HepG2 (cell line): ENCODE results near the gene ANKRD42. TPM values are rescaled to one million over a fixed set of nuclear protein-coding genes. Genes with fewer than 3 reads are reported as not detected.

ENCODE experiments used
- AGO1 ChIP-seq: fragments of 200-400 bp; formaldehyde crosslinking; IDR thresholded peaks from 2 replicates; pipeline ENCODE4 v1.6.1; 2017; ENCODE audit warnings: mild to moderate bottlenecking, low read depth, low read length, moderate library complexity; ENCODE audit not compliant: poor library complexity, severe bottlenecking
- BORCS8-MEF2B ChIP-seq: sonication (generic); formaldehyde crosslinking; IDR thresholded peaks from 2 replicates; pipeline ENCODE4 v1.8.0; 2022; ENCODE audit warnings: mild to moderate bottlenecking, missing genetic modification reagents
- DNMT1 ChIP-seq: sonication (generic); formaldehyde crosslinking; IDR thresholded peaks from 2 replicates; pipeline ENCODE4 v1.5.1; 2020; ENCODE audit warnings: mild to moderate bottlenecking, missing genetic modification reagents
- FLYWCH1 ChIP-seq: sonication (generic); formaldehyde crosslinking; IDR thresholded peaks from 2 replicates; pipeline ENCODE4 v1.8.1; 2023; ENCODE audit warnings: mild to moderate bottlenecking, missing genetic modification reagents
- FOXJ3 ChIP-seq: sonication (generic); formaldehyde crosslinking; IDR thresholded peaks from 2 replicates; pipeline ENCODE4 v1.4.0; 2020; ENCODE audit warnings: missing genetic modification reagents, mild to moderate bottlenecking, borderline replicate concordance
- IKZF1 ChIP-seq: fragments of 450-650 bp; IDR thresholded peaks from 2 replicates; pipeline ENCODE4 v1.7.1; 2016
- KDM2A ChIP-seq: sonication (generic); formaldehyde crosslinking; IDR thresholded peaks from 2 replicates; pipeline ENCODE4 v1.4.0; 2020; ENCODE audit warnings: low read depth, missing genetic modification reagents, borderline replicate concordance
- MED13 ChIP-seq: sonication (generic); formaldehyde crosslinking; IDR thresholded peaks from 2 replicates; pipeline ENCODE4 v1.5.0; 2020; ENCODE audit warnings: missing genetic modification reagents
- MIER3 ChIP-seq: IDR thresholded peaks from 2 replicates; pipeline ENCODE4 v1.6.1; 2016; ENCODE audit warnings: missing compliant biosample characterization, borderline replicate concordance
- NFYB ChIP-seq: sonication (generic); formaldehyde crosslinking; IDR thresholded peaks from 2 replicates; pipeline ENCODE4 v1.4.0; 2020; ENCODE audit warnings: missing genetic modification reagents
- SNAPC4 ChIP-seq: sonication (generic); formaldehyde crosslinking; IDR thresholded peaks from 2 replicates; pipeline ENCODE4 v1.4.0; 2020; ENCODE audit warnings: mild to moderate bottlenecking, missing genetic modification reagents
- SUZ12 ChIP-seq: fragments of 150-350 bp; IDR thresholded peaks from 2 replicates; pipeline ENCODE4 v1.6.1; 2014; ENCODE audit warnings: low read depth, low read length
- TSC22D2 ChIP-seq: sonication (generic); formaldehyde crosslinking; IDR thresholded peaks from 2 replicates; pipeline ENCODE4 v1.5.1; 2020; ENCODE audit warnings: missing genetic modification reagents, mild to moderate bottlenecking, borderline replicate concordance
- WIZ ChIP-seq: sonication (generic); formaldehyde crosslinking; IDR thresholded peaks from 2 replicates; pipeline ENCODE4 v1.5.1; 2020; ENCODE audit warnings: mild to moderate bottlenecking, missing genetic modification reagents
- ZFY ChIP-seq: sonication (generic); formaldehyde crosslinking; IDR thresholded peaks from 2 replicates; pipeline ENCODE4 v1.4.0; 2020; ENCODE audit warnings: missing genetic modification reagents
- ZNF136 ChIP-seq: sonication (generic); formaldehyde crosslinking; IDR thresholded peaks from 2 replicates; pipeline ENCODE4 v1.8.1; 2022; ENCODE audit warnings: low read depth, mild to moderate bottlenecking, moderate library complexity, missing genetic modification reagents
- ZNF253 ChIP-seq: sonication (generic); formaldehyde crosslinking; IDR thresholded peaks from 2 replicates; pipeline ENCODE4 v1.8.0; 2022; ENCODE audit warnings: mild to moderate bottlenecking, missing genetic modification reagents, borderline replicate concordance
- ZNF879 ChIP-seq: sonication (generic); formaldehyde crosslinking; IDR thresholded peaks from 2 replicates; pipeline ENCODE4 v1.8.1; 2023; ENCODE audit warnings: missing genetic modification reagents
- polyA plus RNA-seq, 8 experiments: library from polyadenylated mRNA; depleted of rRNA in 3 of 8; stranded (reverse) in 7 of 8; unstranded in 1 of 8; fragments of >200 nt; fragmentation: Illumina TruSeq in 4 of 8; extraction: Trizol in 4 of 8; gene quantifications; 2 replicates each; pipeline versions ENCODE4 v1.2.1 to v1.2.3, GENCODE V29; 2011 to 2016; ENCODE audit warnings: low read depth in 4 of 8, missing spikeins in 1 of 8, mixed read lengths in 1 of 8; ENCODE audit not compliant: insufficient read depth in 1 of 8
- total RNA-seq, 5 experiments: library from RNA; depleted of rRNA; stranded (reverse); fragments of >200 nt; fragmentation: Illumina TruSeq; extraction: Trizol; gene quantifications; 2 replicates each; pipeline ENCODE4 v1.2.3, GENCODE V29; 2016; ENCODE audit warnings: low read depth in 1 of 5
- TF ChIP-seq, protein P1 (sequence below): sonication (generic); formaldehyde crosslinking; IDR thresholded peaks from 2 replicates; pipeline ENCODE4 v1.4.0; 2020; ENCODE audit warnings: missing genetic modification reagents
- TF ChIP-seq, protein P2 (sequence below): sonication (generic); formaldehyde crosslinking; IDR thresholded peaks from 2 replicates; pipeline ENCODE4 v1.5.1; 2020; ENCODE audit warnings: mild to moderate bottlenecking, missing genetic modification reagents, moderate library complexity
- TF ChIP-seq, protein P3 (sequence below): sonication (generic); formaldehyde crosslinking; IDR thresholded peaks from 2 replicates; pipeline ENCODE4 v1.5.1; 2020; ENCODE audit warnings: missing genetic modification reagents, mild to moderate bottlenecking, borderline replicate concordance

Gene ANKRD42
- total and polyA plus RNA-seq, 2 of the 13 experiments (the other 11 are each of a cell fraction or from before 2014, with no cell fraction given) = 2.2 to 3.7 TPM

DNA sequence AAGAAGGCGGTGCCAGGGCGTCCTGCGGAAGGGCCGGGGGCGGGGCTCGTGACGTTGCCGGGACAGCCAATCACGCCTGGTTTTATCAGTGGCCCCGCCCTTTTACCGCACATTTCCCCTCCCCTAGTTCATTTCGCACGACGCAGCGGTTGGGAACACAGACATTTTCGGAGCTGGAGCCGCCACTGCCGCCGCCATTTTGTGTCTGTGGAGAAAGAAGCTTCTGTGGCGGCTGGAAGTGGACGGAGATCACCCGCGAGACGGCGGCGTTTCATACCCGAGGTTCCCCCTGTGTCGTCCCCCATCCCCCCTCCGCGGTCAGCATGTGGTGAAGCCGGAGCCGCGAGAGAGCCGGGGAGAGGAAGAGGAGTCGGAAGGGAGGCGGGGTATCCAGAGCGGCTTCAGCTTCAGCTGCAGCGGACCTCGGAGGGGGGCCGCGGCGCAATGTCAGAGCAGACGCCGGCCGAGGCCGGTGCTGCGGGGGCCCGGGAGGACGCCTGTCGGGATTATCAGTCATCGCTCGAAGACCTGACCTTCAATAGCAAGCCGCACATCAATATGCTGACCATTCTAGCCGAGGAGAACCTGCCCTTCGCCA is 36.4 kb upstream of the ANKRD42 start, which contains the start of gene PCF11 (continued):
- TF ChIP-seq ZNF253 (CRISPR knock-in tag) (no peak), DNMT1 (CRISPR knock-in tag) (no peak), MIER3 (CRISPR knock-in tag) (0 out of 2 replicates have a peak, but pooled peaks have one; percentile 5), ZNF136 (CRISPR knock-in tag) (peak; percentile 93; the same call in 1 of the 2 replicates), BORCS8-MEF2B (peak; percentile 23), FLYWCH1 (CRISPR knock-in tag) (peak; percentile 56; the same call in 1 of the 2 replicates), MED13 (peak; percentile 68; the same call in 1 of the 2 replicates), SNAPC4 (CRISPR knock-in tag) (no peak), NFYB (CRISPR knock-in tag) (peak; percentile 6; the same call in 1 of the 2 replicates), ZFY (CRISPR knock-in tag) (peak; percentile 65), TSC22D2 (CRISPR knock-in tag) (no peak), AGO1 (peak; percentile 51), ZNF879 (CRISPR knock-in tag) (0 out of 2 replicates have a peak, but pooled peaks have one; percentile 66), IKZF1 (no peak), WIZ (CRISPR knock-in tag) (no peak), SUZ12 (no peak), KDM2A (CRISPR knock-in tag) (peak; percentile 25; the same call in 1 of the 2 replicates), FOXJ3 (CRISPR knock-in tag) (no peak)
- TF ChIP-seq, protein P1, sequence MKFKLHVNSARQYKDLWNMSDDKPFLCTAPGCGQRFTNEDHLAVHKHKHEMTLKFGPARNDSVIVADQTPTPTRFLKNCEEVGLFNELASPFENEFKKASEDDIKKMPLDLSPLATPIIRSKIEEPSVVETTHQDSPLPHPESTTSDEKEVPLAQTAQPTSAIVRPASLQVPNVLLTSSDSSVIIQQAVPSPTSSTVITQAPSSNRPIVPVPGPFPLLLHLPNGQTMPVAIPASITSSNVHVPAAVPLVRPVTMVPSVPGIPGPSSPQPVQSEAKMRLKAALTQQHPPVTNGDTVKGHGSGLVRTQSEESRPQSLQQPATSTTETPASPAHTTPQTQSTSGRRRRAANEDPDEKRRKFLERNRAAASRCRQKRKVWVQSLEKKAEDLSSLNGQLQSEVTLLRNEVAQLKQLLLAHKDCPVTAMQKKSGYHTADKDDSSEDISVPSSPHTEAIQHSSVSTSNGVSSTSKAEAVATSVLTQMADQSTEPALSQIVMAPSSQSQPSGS = no peak
- TF ChIP-seq, protein P2, sequence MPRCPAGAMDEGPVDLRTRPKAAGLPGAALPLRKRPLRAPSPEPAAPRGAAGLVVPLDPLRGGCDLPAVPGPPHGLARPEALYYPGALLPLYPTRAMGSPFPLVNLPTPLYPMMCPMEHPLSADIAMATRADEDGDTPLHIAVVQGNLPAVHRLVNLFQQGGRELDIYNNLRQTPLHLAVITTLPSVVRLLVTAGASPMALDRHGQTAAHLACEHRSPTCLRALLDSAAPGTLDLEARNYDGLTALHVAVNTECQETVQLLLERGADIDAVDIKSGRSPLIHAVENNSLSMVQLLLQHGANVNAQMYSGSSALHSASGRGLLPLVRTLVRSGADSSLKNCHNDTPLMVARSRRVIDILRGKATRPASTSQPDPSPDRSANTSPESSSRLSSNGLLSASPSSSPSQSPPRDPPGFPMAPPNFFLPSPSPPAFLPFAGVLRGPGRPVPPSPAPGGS (CRISPR knock-in tag) = no peak; the same call in 1 of the 2 replicates
- TF ChIP-seq, protein P3, sequence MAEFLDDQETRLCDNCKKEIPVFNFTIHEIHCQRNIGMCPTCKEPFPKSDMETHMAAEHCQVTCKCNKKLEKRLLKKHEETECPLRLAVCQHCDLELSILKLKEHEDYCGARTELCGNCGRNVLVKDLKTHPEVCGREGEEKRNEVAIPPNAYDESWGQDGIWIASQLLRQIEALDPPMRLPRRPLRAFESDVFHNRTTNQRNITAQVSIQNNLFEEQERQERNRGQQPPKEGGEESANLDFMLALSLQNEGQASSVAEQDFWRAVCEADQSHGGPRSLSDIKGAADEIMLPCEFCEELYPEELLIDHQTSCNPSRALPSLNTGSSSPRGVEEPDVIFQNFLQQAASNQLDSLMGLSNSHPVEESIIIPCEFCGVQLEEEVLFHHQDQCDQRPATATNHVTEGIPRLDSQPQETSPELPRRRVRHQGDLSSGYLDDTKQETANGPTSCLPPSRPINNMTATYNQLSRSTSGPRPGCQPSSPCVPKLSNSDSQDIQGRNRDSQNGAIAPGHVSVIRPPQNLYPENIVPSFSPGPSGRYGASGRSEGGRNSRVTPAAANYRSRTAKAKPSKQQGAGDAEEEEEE = no peak
